ENCODE results near the gene GOLGA8A. TPM values are rescaled to one million over a fixed set of nuclear protein-coding genes. Genes with fewer than 3 reads are reported as not detected.

Gene GOLGA8A, protein sequence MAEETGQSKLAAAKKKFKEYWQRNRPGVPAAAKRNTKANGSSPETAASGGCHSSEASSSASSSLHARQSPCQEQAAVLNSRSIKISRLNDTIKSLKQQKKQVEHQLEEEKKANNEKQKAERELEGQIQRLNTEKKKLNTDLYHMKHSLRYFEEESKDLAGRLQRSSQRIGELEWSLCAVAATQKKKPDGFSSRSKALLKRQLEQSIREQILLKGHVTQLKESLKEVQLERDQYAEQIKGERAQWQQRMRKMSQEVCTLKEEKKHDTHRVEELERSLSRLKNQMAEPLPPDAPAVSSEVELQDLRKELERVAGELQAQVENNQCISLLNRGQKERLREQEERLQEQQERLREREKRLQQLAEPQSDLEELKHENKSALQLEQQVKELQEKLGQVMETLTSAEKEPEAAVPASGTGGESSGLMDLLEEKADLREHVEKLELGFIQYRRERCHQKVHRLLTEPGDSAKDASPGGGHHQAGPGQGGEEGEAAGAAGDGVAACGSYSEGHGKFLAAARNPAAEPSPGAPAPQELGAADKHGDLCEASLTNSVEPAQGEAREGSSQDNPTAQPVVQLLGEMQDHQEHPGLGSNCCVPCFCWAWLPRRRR
- total RNA-seq (2014; rRNA removed; shearing (Covaris generic)), result 9.7 and 16.7 TPM in 2 replicates

DNA sequence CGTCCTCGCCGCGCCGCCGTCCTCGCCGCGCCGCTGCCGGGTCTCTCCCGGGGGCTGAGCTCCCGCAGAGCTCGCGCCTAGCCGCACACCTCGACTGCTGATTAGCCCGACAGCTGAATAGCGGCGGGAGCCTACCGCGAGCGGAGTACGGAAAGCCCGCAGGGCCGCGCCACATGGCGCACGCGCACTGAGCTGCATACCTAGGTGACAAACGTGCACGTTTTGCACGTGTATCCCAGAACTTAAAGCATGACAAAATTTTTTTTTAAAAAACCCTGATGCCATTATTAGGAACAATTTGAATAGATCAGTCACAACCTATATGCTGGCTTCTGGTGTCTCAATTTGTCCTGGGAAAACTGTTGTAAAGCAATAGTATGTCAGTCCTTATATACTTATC is at the start of gene GOLGA8A:
Gene GOLGA8A (minus strand): TSS at position 122 of the 400 bp plus-strand sequence. CDS start 48,117 bp downstream, outside the sequence.
- H3K36me3 ChIP-seq (replicated peaks; ENCODE audit: control insufficient read depth, insufficient read depth, low read length), result no peaks in the 10 kb centered on the region
- peaks cover 27% of the 10 kb centered on the region for H3K27me3 ChIP-seq (ENCODE audit: control insufficient read depth, insufficient read depth, low read length)
- H3K4me3 ChIP-seq (ENCODE audit: insufficient read depth, low read depth, low read length), result peak within 1 kb of the TSS; percentile 58

DNA sequence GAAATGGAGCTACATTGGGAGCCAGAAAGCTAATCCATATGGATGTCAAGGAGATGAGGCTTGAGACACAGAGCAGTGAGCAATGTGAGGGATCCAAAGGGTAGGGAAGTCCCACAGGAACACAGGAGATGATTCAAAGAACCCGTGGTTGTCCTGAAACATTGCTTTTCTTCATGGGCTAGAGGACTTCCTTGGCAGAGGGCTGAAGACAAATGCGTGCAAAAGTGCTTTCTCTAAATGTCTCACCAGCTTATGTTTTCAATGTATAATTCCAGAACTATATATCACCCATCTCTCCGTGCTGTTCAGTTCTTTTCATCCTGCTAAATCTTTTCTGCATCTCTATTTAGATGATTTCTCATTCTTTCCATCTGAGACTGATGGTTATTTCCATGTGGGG is 46.0 kb upstream of the GOLGA8A start:
- Histone ChIP-seq H3K36me3 (replicated peaks; ENCODE audit: control insufficient read depth, insufficient read depth, low read length) (no peaks in the 10 kb centered on the region), H3K4me3 (ENCODE audit: insufficient read depth, low read depth, low read length) (no peak overlapping the region), H3K27me3 (ENCODE audit: control insufficient read depth, insufficient read depth, low read length) (peaks cover 2% of the 10 kb centered on the region; the same call in 1 of the 2 replicates)
- DNase-seq, result no peak

More for the DNA sequence above, at the start of gene GOLGA8A:
- DNase-seq, result peak; percentile 80

DNA sequence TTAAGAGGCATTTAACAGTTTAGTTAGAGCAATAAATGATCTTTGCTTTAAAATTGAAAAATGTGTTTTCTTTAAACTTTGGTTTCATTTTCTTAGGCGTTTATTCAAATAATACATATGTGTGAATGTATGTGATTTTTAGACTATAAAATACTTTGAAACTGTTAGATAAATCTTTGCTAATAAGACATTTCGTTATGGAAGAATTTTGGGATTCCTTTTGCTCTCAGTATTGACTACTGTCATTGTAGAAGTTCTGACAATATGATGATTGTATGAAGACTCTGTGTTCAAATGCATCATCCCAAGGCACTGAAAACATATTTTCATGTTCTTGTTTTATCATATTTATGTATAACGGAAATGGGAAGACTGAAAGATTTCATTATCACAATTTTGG is 43.8 kb upstream of the GOLGA8A start:
- Histone ChIP-seq H3K36me3 (replicated peaks; ENCODE audit: control insufficient read depth, insufficient read depth, low read length) (no peaks in the 10 kb centered on the region), H3K27me3 (ENCODE audit: control insufficient read depth, insufficient read depth, low read length) (peaks cover 2% of the 10 kb centered on the region; the same call in 1 of the 2 replicates), H3K4me3 (ENCODE audit: insufficient read depth, low read depth, low read length) (no peak overlapping the region)
- no peak for DNase-seq

DNA sequence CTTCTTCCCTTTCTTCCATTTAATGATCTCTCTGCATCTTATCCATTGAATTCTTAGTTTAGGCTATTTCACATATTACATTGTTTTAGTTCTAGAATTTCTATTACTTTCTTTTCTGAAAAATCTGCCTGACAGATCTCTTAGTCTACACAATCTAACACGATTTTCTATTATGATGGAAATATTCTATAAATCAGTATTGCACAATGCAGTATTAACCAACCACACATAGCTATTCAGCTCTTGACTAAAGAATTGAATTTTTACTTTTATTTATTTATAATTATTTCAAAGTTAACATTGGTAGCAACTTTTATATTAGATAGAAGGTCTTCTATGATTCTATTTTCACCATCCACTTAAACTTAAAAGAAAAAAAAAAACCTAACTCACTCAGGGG is 36.2 kb upstream of the GOLGA8A start:
- DNase-seq, result no peak
- no peaks in the 10 kb centered on the region for H3K36me3 ChIP-seq (replicated peaks; ENCODE audit: control insufficient read depth, insufficient read depth, low read length)
- no peak overlapping the region for H3K4me3 ChIP-seq (ENCODE audit: insufficient read depth, low read depth, low read length)
- no peaks in the 10 kb centered on the region for H3K27me3 ChIP-seq (ENCODE audit: control insufficient read depth, insufficient read depth, low read length)

DNA sequence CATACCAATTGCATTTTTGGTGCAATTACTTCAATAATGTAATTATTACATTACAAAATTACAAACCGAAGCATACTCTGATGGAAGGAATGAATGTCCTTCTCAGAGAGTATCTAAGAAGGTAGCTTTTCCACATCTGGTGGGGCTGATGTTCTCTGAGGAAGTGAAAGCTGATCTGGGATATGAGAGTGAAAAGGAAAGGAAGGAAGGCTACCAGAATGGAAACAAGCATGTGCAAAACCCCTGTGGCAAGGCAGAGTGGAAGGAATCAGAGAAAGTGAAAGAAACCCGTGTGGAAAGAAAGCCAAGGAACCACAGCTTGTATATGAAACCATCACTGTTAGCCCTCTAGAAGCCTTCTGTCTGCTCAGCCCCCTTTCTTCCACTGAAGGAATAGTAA is 35.3 kb upstream of the GOLGA8A start:
- H3K36me3 ChIP-seq (replicated peaks; ENCODE audit: control insufficient read depth, insufficient read depth, low read length), result no peaks in the 10 kb centered on the region
- no peak overlapping the region for H3K4me3 ChIP-seq (ENCODE audit: insufficient read depth, low read depth, low read length)
- H3K27me3 ChIP-seq (ENCODE audit: control insufficient read depth, insufficient read depth, low read length), result no peaks in the 10 kb centered on the region
- DNase-seq, result no peak

DNA sequence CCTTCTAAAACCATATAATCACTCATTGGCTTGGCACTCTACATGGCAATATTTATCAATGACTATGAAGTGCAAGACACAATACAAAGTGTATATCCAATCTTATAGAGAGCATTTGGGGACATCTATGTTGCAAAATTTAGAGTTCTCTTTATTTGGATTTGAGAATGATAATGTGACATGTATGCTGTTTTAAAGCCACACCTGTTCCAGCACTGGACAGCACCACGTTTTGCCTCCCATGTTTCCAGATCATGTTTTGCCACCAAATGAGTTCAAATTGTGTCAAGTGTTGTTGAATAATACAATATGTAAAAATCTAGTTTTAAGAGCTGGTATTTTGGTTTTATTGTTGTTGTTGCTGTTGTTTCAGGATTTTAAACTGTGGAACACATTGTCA is 33.3 kb upstream of the GOLGA8A start:
- Histone ChIP-seq H3K36me3 (replicated peaks; ENCODE audit: control insufficient read depth, insufficient read depth, low read length) (no peaks in the 10 kb centered on the region), H3K27me3 (ENCODE audit: control insufficient read depth, insufficient read depth, low read length) (no peaks in the 10 kb centered on the region; the same call in 1 of the 2 replicates), H3K4me3 (ENCODE audit: insufficient read depth, low read depth, low read length) (no peak overlapping the region)
- DNase-seq, result no peak

DNA sequence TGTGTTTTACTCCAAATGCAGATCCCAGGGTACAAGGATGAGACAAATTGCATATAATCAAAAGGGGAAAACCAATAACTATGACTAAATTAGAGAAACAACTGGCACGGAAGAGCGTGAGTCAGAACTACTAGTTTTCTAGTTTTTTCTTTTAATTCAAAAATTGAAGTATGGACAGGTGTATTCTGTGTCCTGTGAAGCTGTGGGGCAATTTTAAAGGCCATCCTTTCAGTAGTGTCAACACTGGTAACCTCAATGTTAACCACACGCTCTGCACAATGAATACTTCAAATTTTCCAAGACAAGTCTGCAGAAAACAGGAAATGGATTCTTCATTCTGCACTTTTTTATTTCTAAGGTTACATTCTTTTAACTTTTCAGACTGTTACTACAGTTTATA is 32.5 kb upstream of the GOLGA8A start:
- DNase-seq, result no peak
- Histone ChIP-seq H3K27me3 (ENCODE audit: control insufficient read depth, insufficient read depth, low read length) (no peaks in the 10 kb centered on the region; the same call in 1 of the 2 replicates), H3K36me3 (replicated peaks; ENCODE audit: control insufficient read depth, insufficient read depth, low read length) (no peaks in the 10 kb centered on the region), H3K4me3 (ENCODE audit: insufficient read depth, low read depth, low read length) (no peak overlapping the region)

DNA sequence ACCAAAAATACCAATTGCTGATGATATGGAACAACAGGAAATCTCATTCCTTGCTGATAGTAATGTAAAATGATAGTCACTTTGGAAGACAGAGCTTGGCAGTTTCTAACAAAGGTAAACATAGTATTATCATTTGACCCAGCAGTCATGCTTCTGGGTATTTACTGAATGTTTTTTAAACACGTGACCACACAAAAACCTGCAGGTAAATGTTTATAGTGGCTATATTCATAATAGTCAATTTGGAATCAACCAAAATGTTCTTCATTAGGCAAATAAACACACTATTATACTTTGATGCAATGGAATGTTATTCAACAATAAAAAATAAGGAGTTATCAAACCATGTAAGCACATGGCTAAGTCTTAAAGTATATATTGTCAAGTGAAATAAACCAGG is 24.1 kb upstream of the GOLGA8A start:
- no peaks in the 10 kb centered on the region for H3K36me3 ChIP-seq (replicated peaks; ENCODE audit: control insufficient read depth, insufficient read depth, low read length)

DNA sequence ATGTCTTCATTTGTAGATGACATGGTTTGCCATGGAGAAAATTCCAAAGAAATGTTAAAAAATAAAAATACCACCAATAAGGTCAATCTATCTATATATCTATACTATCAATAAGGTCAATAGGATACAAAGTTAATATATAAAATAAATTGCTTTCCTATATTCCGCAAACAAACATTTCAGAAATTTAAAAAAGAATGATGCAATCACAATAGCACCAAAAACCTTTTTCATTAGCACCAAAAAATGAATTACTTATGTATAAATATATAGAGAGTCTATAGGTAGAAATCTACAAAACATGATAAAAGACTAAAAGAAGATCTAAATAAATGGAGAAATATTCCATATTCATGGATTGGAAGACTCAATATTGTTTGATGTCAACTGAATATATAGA is 22.8 kb upstream of the GOLGA8A start:
- H3K4me3 ChIP-seq (ENCODE audit: insufficient read depth, low read depth, low read length), result no peak overlapping the region
- no peaks in the 10 kb centered on the region for H3K36me3 ChIP-seq (replicated peaks; ENCODE audit: control insufficient read depth, insufficient read depth, low read length)
- no peaks in the 10 kb centered on the region for H3K27me3 ChIP-seq (ENCODE audit: control insufficient read depth, insufficient read depth, low read length)

More for the DNA sequence above, 24.1 kb upstream of the GOLGA8A start:
- no peak for DNase-seq
- Histone ChIP-seq H3K27me3 (ENCODE audit: control insufficient read depth, insufficient read depth, low read length) (no peaks in the 10 kb centered on the region; the same call in 1 of the 2 replicates), H3K4me3 (ENCODE audit: insufficient read depth, low read depth, low read length) (no peak overlapping the region)

DNA sequence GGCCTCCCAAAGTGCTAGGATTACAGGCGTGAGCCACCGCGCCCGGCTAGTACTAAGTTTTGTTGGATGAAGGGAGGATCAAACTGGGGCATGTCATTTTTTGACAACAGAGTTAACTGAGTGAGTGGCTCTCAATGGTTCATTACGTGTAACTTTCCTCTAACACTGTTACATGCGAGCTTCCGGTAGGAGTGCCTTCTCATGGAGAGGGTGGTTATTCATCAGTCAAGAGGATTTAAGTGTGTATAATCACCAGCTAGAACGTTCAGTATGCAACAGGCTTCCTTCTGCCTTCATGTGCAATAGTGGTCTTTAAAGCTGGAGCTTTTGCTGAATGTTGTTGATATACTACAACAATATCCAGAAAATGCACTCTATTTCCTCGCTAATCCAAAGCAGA is 19.1 kb upstream of the GOLGA8A start:
- Histone ChIP-seq H3K36me3 (replicated peaks; ENCODE audit: control insufficient read depth, insufficient read depth, low read length) (no peaks in the 10 kb centered on the region), H3K27me3 (ENCODE audit: control insufficient read depth, insufficient read depth, low read length) (no peaks in the 10 kb centered on the region), H3K4me3 (ENCODE audit: insufficient read depth, low read depth, low read length) (no peak overlapping the region)
- no peak for DNase-seq

More for the DNA sequence above, 22.8 kb upstream of the GOLGA8A start:
- no peak for DNase-seq

DNA sequence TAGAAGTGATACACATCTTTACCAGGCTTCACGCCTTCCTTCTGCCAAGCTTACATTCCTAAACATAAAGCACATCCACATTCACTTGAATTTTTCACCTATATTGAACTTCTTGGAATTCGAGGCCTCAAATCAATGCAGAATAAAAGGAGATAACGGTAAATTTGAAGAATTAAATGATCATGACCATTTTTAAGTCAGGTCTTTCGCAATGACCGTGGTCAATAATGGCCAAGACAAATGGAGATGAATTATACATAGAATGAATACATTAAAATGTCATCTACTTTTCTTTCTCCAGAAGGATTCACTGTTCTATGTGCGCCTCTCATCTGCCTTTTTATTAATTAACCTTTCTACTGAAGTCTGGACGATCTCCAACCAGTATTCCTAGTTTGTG is 5.3 kb upstream of the GOLGA8A start:
- peaks cover 8% of the 10 kb centered on the region for H3K27me3 ChIP-seq (ENCODE audit: control insufficient read depth, insufficient read depth, low read length)
- no peaks in the 10 kb centered on the region for H3K36me3 ChIP-seq (replicated peaks; ENCODE audit: control insufficient read depth, insufficient read depth, low read length)
- no peak for DNase-seq
- no peak overlapping the region for H3K4me3 ChIP-seq (ENCODE audit: insufficient read depth, low read depth, low read length)

DNA sequence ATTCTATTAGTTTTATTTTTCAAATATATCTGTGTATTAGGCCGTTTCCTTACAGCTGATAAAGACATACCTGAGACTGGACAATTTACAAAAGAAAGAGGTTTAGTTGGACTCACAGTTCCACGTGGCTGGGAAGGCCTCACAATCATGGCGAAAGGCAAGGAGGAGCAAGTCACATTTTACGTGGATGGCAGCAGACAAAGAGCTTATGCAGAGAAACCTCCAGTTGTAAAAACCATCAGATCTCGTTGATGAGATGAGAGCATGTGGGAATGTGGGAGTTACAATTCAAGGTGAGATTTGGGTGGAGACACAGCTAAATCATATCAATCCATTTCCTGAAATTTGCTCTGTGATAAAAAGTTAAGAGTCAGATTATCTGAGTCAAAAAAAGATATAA is 2.3 kb upstream of the GOLGA8A start:
- Histone ChIP-seq H3K27me3 (ENCODE audit: control insufficient read depth, insufficient read depth, low read length) (peaks cover 27% of the 10 kb centered on the region), H3K4me3 (ENCODE audit: insufficient read depth, low read depth, low read length) (no peak overlapping the region), H3K36me3 (replicated peaks; ENCODE audit: control insufficient read depth, insufficient read depth, low read length) (no peaks in the 10 kb centered on the region)
- DNase-seq, result no peak

DNA sequence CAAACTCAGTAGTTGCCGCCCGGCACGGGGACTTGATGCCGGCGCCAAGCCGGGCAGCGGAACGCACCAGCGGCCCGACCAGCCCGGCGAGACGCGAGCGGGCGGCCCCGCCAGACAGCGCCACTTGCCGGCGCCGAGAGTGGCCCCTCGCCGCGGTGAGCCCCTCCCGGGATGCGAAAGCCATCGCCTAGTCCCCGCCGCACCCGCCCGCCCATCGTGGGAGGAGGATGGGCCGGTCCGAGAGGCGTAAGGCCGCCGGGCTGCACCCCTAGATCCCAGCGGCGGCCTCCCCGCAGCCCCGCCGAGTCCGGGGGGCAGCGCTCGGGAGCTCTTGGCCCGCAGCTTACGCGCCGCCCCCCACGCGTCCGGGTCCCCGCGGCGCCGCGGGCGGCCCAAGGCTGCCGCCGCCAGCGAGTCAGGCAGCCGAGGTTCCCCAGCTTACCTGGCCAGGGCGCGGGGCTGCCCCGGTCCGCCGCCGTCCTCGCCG is 609 bp downstream of the GOLGA8A start:
- peaks cover 27% of the 10 kb centered on the region for H3K27me3 ChIP-seq (ENCODE audit: control insufficient read depth, insufficient read depth, low read length)
- peak; percentile 81 for DNase-seq
- no peaks in the 10 kb centered on the region for H3K36me3 ChIP-seq (replicated peaks; ENCODE audit: control insufficient read depth, insufficient read depth, low read length)
- H3K4me3 ChIP-seq (ENCODE audit: insufficient read depth, low read depth, low read length), result peak overlapping the region; percentile 58

DNA sequence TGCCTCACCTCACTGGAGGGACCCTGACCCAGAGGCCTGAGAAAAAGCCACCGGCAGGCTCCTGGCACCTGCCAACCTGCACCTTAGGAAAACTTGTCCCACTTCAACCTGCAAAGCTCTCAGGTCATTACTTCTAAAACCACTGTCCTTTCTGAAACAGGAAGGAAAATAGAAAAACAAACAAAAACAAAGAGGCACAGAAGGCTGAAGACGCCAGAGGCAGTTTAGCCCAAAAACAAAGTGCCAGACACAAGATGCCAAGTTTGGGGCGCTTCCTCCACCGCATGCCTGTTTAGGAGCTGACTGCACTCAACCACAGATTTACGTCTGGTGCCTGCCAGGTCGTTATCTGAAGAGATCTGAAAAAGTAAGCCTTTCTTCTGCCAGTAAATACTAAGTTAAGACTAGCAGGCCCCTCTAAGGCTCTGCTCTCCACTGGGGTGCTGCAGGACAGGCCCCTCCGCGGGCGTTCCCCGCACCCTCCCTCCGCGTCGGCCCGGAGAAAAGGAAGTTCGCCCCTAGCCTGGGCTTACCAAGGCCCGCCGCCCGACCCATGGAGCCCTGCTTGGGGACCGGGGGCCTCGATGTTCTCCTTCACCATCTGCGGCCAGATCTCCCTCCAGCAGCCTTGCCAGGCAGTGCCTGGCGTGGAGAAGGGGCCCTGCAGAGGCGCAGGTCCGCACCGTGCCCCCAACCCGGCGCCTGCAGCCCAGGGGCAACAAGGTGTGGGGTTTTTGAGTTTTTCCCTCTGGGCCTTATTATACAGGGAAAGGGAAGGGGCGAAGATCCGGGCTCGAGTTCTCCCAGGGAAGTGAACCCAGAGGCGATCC is 1.3 kb downstream of the GOLGA8A start:
- Histone ChIP-seq H3K36me3 (replicated peaks; ENCODE audit: control insufficient read depth, insufficient read depth, low read length) (no peaks in the 10 kb centered on the region), H3K27me3 (ENCODE audit: control insufficient read depth, insufficient read depth, low read length) (peaks cover 27% of the 10 kb centered on the region), H3K4me3 (ENCODE audit: insufficient read depth, low read depth, low read length) (peak overlapping the region; percentile 58)
- DNase-seq, result peak; percentile 60

Measured in H7 (cell line).